ENCODE data around the gene LGALSL. TPM values are rescaled to one million over a fixed set of nuclear protein-coding genes. Genes with fewer than 3 reads are reported as not detected.

LGALSL gene
- total and polyA plus RNA-seq, 12 donors = 5.3 to 24.8 (median 11.0) TPM

- no peak for ATAC-seq
- H3K9me3 ChIP-seq = no peaks in the 10 kb centered on the region
- 54 to 58% methylated on average over 5 of the region's 5 CpGs for WGBS, 2 donors
- no peak for DNase-seq
- TF ChIP-seq, protein P1, sequence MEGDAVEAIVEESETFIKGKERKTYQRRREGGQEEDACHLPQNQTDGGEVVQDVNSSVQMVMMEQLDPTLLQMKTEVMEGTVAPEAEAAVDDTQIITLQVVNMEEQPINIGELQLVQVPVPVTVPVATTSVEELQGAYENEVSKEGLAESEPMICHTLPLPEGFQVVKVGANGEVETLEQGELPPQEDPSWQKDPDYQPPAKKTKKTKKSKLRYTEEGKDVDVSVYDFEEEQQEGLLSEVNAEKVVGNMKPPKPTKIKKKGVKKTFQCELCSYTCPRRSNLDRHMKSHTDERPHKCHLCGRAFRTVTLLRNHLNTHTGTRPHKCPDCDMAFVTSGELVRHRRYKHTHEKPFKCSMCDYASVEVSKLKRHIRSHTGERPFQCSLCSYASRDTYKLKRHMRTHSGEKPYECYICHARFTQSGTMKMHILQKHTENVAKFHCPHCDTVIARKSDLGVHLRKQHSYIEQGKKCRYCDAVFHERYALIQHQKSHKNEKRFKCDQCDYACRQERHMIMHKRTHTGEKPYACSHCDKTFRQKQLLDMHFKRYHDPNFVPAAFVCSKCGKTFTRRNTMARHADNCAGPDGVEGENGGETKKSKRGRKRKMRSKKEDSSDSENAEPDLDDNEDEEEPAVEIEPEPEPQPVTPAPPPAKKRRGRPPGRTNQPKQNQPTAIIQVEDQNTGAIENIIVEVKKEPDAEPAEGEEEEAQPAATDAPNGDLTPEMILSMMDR (IDR thresholded peaks at IDR 0.05) = no peak
- H3K27ac ChIP-seq = no peak overlapping the region
- intact Hi-C loops (cut with DNase I) = no loop called here
- H3K4me3 ChIP-seq = no peak overlapping the region
- peaks cover 0 to 9% (median 0%) of the 10 kb centered on the region in 9 donors for H3K4me1 ChIP-seq
- H3K36me3 ChIP-seq = no peaks in the 10 kb centered on the region
- H3K27me3 ChIP-seq = no peaks in the 10 kb centered on the region
Observed at GRCh38 chr2:64426183-64426952, 27.6 kb upstream of the LGALSL start.

DNA sequence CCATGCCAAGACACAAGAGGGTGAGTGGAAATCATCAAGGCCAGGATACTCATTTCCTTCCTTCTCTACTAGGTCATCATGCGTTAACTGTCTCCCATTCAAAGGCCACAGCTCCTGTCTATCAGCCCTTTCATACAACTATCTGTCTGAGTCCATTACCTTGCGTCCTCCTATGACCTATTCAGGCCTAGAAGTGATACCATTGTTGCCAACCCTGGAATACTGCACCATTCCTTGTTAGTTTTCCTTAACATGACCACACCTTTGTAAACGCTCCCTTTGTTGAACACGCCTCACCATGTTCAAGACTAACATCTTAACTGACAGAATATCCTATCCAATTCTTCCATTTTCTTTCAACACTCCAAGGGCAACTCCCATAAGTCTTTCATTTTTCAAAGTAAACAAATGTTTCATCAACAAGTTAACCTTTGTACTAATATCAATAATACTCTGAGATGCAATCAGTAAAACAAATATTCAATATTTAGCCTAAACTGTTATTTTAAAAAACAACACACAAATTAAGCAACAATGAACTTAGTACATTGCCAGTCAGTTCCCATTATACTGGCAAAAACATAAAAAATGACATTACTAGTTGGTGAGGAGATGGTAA lies 19.8 kb upstream of the LGALSL start:
- WGBS, 2 donors = 93% methylated on average over 4 of the region's 4 CpGs
- DNase-seq (no peak), ATAC-seq (no peak)
- no peaks in the 10 kb centered on the region for H3K4me1 ChIP-seq
- H3K27ac ChIP-seq = no peak overlapping the region
- intact Hi-C loops (cut with DNase I) = no loop called here
- TF ChIP-seq, protein P1 (IDR thresholded peaks at IDR 0.05) = no peak
- H3K4me3 ChIP-seq = no peak overlapping the region
- H3K27me3 ChIP-seq = no peaks in the 10 kb centered on the region
- H3K36me3 ChIP-seq = no peaks in the 10 kb centered on the region
- H3K9me3 ChIP-seq = no peaks in the 10 kb centered on the region

DNA sequence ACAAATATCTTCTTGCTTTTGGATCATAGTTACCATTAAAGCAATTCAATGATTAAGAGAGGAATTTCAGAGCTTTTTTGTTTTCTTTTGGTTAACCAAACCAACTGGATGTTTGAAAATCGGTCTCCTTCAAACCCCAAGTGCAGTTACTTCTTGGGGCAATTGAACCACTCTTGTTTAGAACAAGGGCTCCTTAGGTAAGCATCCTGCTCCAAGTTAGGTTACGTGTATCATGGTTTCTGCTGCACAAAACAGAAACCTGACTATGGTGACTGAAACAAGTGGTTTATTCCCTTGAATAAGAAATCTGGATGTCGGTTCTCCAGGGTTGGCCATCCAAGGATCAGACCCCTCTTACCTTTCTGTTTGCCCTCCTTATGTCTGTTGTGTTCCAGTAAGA lies 16.1 kb upstream of the LGALSL start:
- Histone ChIP-seq H3K4me3 (no peak overlapping the region), H3K27ac (no peak overlapping the region), H3K9me3 (no peaks in the 10 kb centered on the region), H3K36me3 (no peaks in the 10 kb centered on the region), H3K4me1 (no peaks in the 10 kb centered on the region), H3K27me3 (no peaks in the 10 kb centered on the region)
- no peak for DNase-seq
- 92 to 98% methylated on average over 3 of the region's 3 CpGs for WGBS, 2 donors
- no peak for ATAC-seq
- intact Hi-C loops (cut with DNase I) = no loop called here
- TF ChIP-seq, protein P1 (IDR thresholded peaks at IDR 0.05) = no peak

DNA sequence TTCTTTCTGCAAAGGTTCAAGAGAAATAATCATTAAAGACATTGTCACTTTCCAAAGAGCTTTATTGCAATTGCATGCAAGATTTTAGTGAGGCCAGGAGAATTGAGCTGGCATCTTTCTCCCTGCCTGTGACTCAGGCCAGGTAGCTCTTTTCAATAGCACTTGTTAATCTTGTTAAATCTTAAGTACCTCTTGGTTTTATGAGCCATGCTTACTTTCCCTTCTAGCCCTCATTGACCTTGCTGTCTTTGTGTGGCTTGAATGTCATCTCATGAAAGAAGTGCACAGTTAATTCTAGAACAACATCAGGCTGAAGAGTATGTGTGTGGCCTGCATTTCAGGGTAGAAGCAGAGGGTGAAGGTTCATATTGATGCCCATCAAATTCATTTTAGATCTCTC lies 14.8 kb upstream of the LGALSL start:
- intact Hi-C loops (cut with DNase I) = no loop called here
- DNase-seq (no peak), ATAC-seq (no peak)
- H3K4me3 ChIP-seq = no peak overlapping the region
- TF ChIP-seq, protein P1 (IDR thresholded peaks at IDR 0.05) = no peak
- no peaks in the 10 kb centered on the region for H3K27me3 ChIP-seq
- H3K27ac ChIP-seq = no peak overlapping the region
- H3K4me1 ChIP-seq = no peaks in the 10 kb centered on the region
- no peaks in the 10 kb centered on the region for H3K36me3 ChIP-seq
- H3K9me3 ChIP-seq = no peaks in the 10 kb centered on the region
